Measurements from ENCODE around the gene C2CD4B. TPM values are rescaled to one million over a fixed set of nuclear protein-coding genes. Genes with fewer than 3 reads are reported as not detected.

The C2CD4B gene
- total and polyA plus RNA-seq, 10 of the 15 experiments (the other 5 are each of a cell fraction or from before 2014, with no cell fraction given), result not detected

DNA sequence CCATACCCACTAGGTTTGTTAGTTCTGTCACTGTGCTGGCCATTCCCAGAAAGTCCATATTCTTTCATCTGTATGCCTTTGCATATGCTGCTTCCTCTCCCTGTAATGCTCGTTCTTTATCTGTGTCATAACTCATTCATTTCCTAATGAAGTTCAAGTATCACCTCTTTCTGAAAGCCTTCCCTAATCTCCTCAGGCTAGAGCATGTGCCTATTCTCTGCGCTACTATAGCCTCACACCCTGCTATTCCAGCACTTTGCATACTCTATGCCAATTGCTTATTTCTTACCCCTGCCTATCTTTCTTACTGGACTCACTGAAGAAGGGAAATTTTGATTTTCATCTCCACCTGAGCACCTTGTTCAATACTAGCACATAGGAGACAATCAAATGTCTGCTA lies 25.6 kb upstream of the C2CD4B start (continued):
- no peak for TF ChIP-seq BCL11A (IDR thresholded peaks at IDR 0.05; ENCODE audit: low read depth, low read length)
- no peak for TF ChIP-seq SREBF2 (IDR thresholded peaks at IDR 0.05; ENCODE audit: low read length)
- TF ChIP-seq MEF2A (IDR thresholded peaks at IDR 0.05; ENCODE audit: insufficient read depth, low read depth, low read length), result no peak
- TF ChIP-seq, protein P1, sequence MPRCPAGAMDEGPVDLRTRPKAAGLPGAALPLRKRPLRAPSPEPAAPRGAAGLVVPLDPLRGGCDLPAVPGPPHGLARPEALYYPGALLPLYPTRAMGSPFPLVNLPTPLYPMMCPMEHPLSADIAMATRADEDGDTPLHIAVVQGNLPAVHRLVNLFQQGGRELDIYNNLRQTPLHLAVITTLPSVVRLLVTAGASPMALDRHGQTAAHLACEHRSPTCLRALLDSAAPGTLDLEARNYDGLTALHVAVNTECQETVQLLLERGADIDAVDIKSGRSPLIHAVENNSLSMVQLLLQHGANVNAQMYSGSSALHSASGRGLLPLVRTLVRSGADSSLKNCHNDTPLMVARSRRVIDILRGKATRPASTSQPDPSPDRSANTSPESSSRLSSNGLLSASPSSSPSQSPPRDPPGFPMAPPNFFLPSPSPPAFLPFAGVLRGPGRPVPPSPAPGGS (IDR thresholded peaks at IDR 0.05; ENCODE audit: borderline replicate concordance, insufficient read depth, low read depth, low read length, poor library complexity, severe bottlenecking), result no peak

DNA sequence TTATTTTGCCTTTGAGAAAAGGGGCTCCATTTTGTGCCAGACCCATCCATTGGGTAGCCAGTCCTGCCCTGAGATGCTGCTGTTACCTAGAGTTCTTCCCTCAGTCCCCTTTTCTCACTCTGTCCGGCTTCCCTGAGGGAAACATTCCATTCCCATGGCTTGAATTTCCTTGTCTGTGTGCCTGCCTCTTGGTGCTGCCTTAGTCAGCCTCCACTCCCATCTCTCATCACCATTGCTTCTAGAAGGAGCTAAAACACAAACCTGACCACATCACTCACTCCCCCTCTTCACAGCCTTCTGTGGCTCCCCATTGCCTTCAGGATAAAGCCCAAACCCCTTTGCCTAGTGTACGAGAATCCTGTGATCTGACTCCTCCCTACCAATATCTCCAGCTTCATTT lies 25.2 kb upstream of the C2CD4B start:
- TF ChIP-seq NFYA (IDR thresholded peaks at IDR 0.05; ENCODE audit: borderline replicate concordance, low read depth, low read length) (no peak), RCOR1 (conservative IDR thresholded peaks at IDR 0.05; ENCODE audit: low read depth, low read length) (no peak), KAT2A (conservative IDR thresholded peaks at IDR 0.05; ENCODE audit: control insufficient read depth, low read depth, low read length) (no peak), CREB1 (IDR thresholded peaks at IDR 0.05; ENCODE audit: low read depth) (no peak), POLR2AphosphoS2 (IDR thresholded peaks at IDR 0.05; ENCODE audit: low read depth, low read length) (no peak), ZNF622 (IDR thresholded peaks at IDR 0.05) (no peak), BMI1 (IDR thresholded peaks at IDR 0.05; ENCODE audit: borderline replicate concordance) (no peak), MYB (IDR thresholded peaks at IDR 0.05; ENCODE audit: borderline replicate concordance, low read depth, low read length) (no peak), TCF7 (IDR thresholded peaks at IDR 0.05; ENCODE audit: borderline replicate concordance) (no peak), SPI1 (IDR thresholded peaks at IDR 0.05; ENCODE audit: borderline replicate concordance, insufficient read depth, low read depth, low read length) (no peak), ETV6 (conservative IDR thresholded peaks at IDR 0.05 in 1 of 2, IDR thresholded peaks at IDR 0.05 in 1 of 2; ENCODE audit: borderline replicate concordance in 1 of 2, low read depth in 1 of 2) (no peak), NFXL1 (IDR thresholded peaks at IDR 0.05; ENCODE audit: borderline replicate concordance) (no peak), RUNX3 (IDR thresholded peaks at IDR 0.05; ENCODE audit: low read length) (no peak), KDM1A (IDR thresholded peaks at IDR 0.05; ENCODE audit: borderline replicate concordance) (no peak)
- TF ChIP-seq, protein P2, sequence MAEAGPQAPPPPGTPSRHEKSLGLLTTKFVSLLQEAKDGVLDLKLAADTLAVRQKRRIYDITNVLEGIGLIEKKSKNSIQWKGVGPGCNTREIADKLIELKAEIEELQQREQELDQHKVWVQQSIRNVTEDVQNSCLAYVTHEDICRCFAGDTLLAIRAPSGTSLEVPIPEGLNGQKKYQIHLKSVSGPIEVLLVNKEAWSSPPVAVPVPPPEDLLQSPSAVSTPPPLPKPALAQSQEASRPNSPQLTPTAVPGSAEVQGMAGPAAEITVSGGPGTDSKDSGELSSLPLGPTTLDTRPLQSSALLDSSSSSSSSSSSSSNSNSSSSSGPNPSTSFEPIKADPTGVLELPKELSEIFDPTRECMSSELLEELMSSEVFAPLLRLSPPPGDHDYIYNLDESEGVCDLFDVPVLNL (IDR thresholded peaks at IDR 0.05; ENCODE audit: low read depth, low read length), result no peak
- TF ChIP-seq, protein P3, sequence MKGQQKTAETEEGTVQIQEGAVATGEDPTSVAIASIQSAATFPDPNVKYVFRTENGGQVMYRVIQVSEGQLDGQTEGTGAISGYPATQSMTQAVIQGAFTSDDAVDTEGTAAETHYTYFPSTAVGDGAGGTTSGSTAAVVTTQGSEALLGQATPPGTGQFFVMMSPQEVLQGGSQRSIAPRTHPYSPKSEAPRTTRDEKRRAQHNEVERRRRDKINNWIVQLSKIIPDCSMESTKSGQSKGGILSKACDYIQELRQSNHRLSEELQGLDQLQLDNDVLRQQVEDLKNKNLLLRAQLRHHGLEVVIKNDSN (IDR thresholded peaks at IDR 0.05; ENCODE audit: borderline replicate concordance, extremely low read length, insufficient read depth, low read depth, low read length), result no peak
- no peak overlapping the region for H3K4me2 ChIP-seq (ENCODE audit: control insufficient read depth, insufficient read depth)
- DNase-seq (ENCODE audit: low read depth, low spot score), result no peak
- CTCF ChIA-PET, result no interaction called here
- RAD21 ChIA-PET (ENCODE audit: unreplicated experiment), result no interaction called here
- in situ Hi-C loops (cut with MboI), result no loop called here
- no peak for ATAC-seq
- H3K9ac ChIP-seq (ENCODE audit: control insufficient read depth, insufficient read depth, low read length), result no peak overlapping the region
- no TSS peak for BruUV-seq (replicated peaks)
- H3K79me2 ChIP-seq (ENCODE audit: control insufficient read depth, insufficient read depth, low read length), result no peaks in the 10 kb centered on the region
- no peaks in the 10 kb centered on the region for H4K20me1 ChIP-seq (ENCODE audit: control insufficient read depth, insufficient read depth)
- H3K36me3 ChIP-seq (ENCODE audit: control insufficient read depth in 2 of 2, insufficient read depth in 2 of 2, low read length in 1 of 2), result no peaks in the 10 kb centered on the region
- no peak overlapping the region for H2AFZ ChIP-seq (ENCODE audit: control insufficient read depth, low read depth, low read length)
- WGBS (ENCODE audit: insufficient coverage, insufficient replicate concordance, low lambda C conversion rate, missing lambda C conversion rate), result 0% methylated on average over 2 of the region's 2 CpGs
- H3K9me3 ChIP-seq (replicated peaks; ENCODE audit: control insufficient read depth, insufficient read depth, low read length), result no peaks in the 10 kb centered on the region
- intact Hi-C loops (cut with micrococcal nuclease; ENCODE audit: unreplicated experiment), result no loop called here
- no peaks in the 10 kb centered on the region for H3K4me1 ChIP-seq (ENCODE audit: control insufficient read depth, insufficient read depth, low read length)
- no peaks in the 10 kb centered on the region; a peak in 1 of 4 replicates for H3K27me3 ChIP-seq (replicated peaks in 1 of 2; ENCODE audit: control insufficient read depth in 2 of 2, insufficient read depth in 2 of 2, low read length in 1 of 2)
- SMC1A ChIA-PET (ENCODE audit: uncharacterized antibody, unreplicated experiment), result no interaction called here
- H3K27ac ChIP-seq (ENCODE audit: control insufficient read depth, insufficient read depth), result no peak overlapping the region
- no peak for FAIRE-seq
- POLR2A ChIA-PET, result no interaction called here
- no peak overlapping the region for H3K4me3 ChIP-seq
